SU-DHL-6 (cell line): Measurements from ENCODE around the gene CDKN2AIPNL.

ENCODE experiments used
- H2AFZ ChIP-seq: fragments of 200-600 bp; sonication (generic); 2 replicates; pipeline ENCODE4 v1.6.1; 2014; ENCODE audit warnings: low read depth, mild to moderate bottlenecking, moderate library complexity, mixed read lengths, antibody characterized with exemption, low read length; ENCODE audit not compliant: severe bottlenecking
- H3F3A ChIP-seq: fragments of 200-600 bp; shearing (Covaris generic); 2 replicates; pipeline ENCODE4 v1.6.0; 2016; ENCODE audit warnings: antibody characterized with exemption, mild to moderate bottlenecking; ENCODE audit not compliant: insufficient read depth
- H3K27ac ChIP-seq: fragments of 200-600 bp; sonication (generic); 2 replicates; pipeline ENCODE4 v1.5.1; 2016; ENCODE audit warnings: low read depth, mild to moderate bottlenecking, low read length, moderate library complexity, mixed read lengths
- H3K27me3 ChIP-seq: fragments of 200-600 bp; sonication (generic), shearing (Covaris generic); 2 replicates; pipeline ENCODE4 v1.6.0; 2014; ENCODE audit warnings: mild to moderate bottlenecking, low read length
- H3K36me3 ChIP-seq: fragments of 200-600 bp; sonication (generic); 2 replicates; pipeline ENCODE4 v1.6.1; 2014; ENCODE audit warnings: mild to moderate bottlenecking, low read length, mixed read lengths
- H3K4me2 ChIP-seq: fragments of 300-600, 200-600 bp; shearing (Covaris generic), sonication (generic); 2 replicates; pipeline ENCODE4 v1.6.0; 2014; ENCODE audit warnings: low read length, low read depth, mild to moderate bottlenecking; ENCODE audit not compliant: poor library complexity, severe bottlenecking
- H3K4me3 ChIP-seq: fragments of 200-600 bp; sonication (generic); 2 replicates; pipeline ENCODE4 v1.5.1; 2014; ENCODE audit warnings: antibody characterized with exemption, low read length, mild to moderate bottlenecking, mixed read lengths; ENCODE audit not compliant: insufficient read depth, poor library complexity, severe bottlenecking
- H3K79me2 ChIP-seq: fragments of 200-600 bp; sonication (generic); 2 replicates; pipeline ENCODE4 v1.6.1; 2014; ENCODE audit warnings: mild to moderate bottlenecking, low read length, moderate library complexity; ENCODE audit not compliant: insufficient read depth
- H3K9ac ChIP-seq: fragments of 200-600 bp; sonication (generic); 2 replicates; pipeline ENCODE4 v1.7.0; 2014; ENCODE audit warnings: mild to moderate bottlenecking, low read length
- H3K9me2 ChIP-seq: fragments of 200-600 bp; sonication (generic); replicated peaks from 2 replicates; pipeline ENCODE4 v1.6.1; 2014; ENCODE audit warnings: low read length; ENCODE audit not compliant: insufficient read depth
- H3K9me3 ChIP-seq: fragments of 200-600 bp; sonication (generic); 2 replicates; pipeline ENCODE4 v1.6.1; 2014; ENCODE audit warnings: low read length, mixed read lengths; ENCODE audit not compliant: insufficient read depth
- H4K20me1 ChIP-seq: fragments of 200-600 bp; sonication (generic); 2 replicates; pipeline ENCODE4 v1.6.1; 2014; ENCODE audit warnings: low read depth, mild to moderate bottlenecking, antibody characterized with exemption, low read length, moderate library complexity, mixed read lengths
- EZH2phosphoT487 ChIP-seq: fragments of 200-600 bp; sonication (generic), shearing (Covaris generic); conservative IDR thresholded peaks from 2 replicates; pipeline ENCODE4 v1.6.1; 2018; ENCODE audit warnings: mild to moderate bottlenecking, antibody characterized with exemption, low read length, moderate library complexity, mixed read lengths
- TF ChIP-seq, protein P1 (sequence below): fragments of 200-600 bp; sonication (generic); IDR thresholded peaks from one replicate; pipeline ENCODE4 v1.5.1; 2017; ENCODE audit warnings: antibody characterized with exemption, mild to moderate bottlenecking, low read length, moderate library complexity; ENCODE audit not compliant: insufficient read depth, poor library complexity, severe bottlenecking

CDKN2AIPNL gene

DNA sequence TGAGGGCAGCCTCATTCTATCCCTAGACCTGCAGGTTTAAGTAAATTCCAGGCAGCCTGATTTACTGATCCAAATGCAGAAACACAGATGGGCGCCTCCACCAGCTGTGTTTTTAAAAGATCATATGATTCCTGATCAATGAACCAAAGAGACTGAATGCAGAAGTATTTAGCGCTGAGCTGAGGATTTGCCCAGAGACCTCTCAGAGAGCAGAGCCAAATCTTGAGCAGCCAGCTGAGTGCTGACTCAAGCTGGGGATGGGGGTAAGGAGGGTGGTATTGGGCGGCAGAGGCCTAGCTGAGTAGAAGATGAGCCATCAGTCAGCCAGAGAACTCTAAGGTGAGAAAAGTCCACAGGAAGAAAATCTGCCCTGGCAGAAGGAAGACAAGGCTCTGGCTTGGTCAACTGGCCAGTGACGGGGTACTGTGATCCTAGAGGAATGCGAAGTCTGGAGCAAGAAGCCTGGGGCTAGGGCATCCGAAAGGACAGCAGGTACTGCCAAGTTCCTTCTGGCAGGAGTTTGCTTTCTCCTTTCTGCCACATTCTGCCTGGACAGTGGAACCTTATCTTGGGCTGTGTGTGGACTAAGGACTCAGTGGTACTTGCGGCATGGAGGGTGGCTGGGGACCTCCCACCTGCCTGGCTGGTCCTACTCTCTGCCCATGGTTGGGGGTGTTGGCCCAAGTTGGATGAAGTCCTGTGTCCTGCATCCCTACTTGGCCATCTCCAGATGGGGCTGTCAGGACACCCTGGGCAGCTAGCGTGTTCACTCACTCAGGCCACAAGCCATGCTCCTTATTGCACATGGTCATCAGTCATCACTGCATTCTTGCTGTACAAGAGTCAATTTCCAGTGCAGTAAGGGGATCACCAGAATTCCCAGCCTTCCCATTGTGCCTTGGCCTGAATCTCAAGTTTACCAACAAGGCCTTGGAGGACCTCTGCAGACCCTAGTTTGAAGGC is 34.5 kb upstream of the CDKN2AIPNL start:
- Histone ChIP-seq H3K4me3 (no peak overlapping the region), H3K9ac (no peak overlapping the region), H3K79me2 (no peaks in the 10 kb centered on the region), H3K36me3 (no peaks in the 10 kb centered on the region), H2AFZ (no peak overlapping the region), H3F3A (no peaks in the 10 kb centered on the region), H3K27ac (no peak overlapping the region), H3K4me2 (no peak overlapping the region), H3K9me3 (no peaks in the 10 kb centered on the region), H3K27me3 (no peaks in the 10 kb centered on the region), H3K9me2 (no peaks in the 10 kb centered on the region), H4K20me1 (no peaks in the 10 kb centered on the region)
- no peak for TF ChIP-seq EZH2phosphoT487
- TF ChIP-seq, protein P1, sequence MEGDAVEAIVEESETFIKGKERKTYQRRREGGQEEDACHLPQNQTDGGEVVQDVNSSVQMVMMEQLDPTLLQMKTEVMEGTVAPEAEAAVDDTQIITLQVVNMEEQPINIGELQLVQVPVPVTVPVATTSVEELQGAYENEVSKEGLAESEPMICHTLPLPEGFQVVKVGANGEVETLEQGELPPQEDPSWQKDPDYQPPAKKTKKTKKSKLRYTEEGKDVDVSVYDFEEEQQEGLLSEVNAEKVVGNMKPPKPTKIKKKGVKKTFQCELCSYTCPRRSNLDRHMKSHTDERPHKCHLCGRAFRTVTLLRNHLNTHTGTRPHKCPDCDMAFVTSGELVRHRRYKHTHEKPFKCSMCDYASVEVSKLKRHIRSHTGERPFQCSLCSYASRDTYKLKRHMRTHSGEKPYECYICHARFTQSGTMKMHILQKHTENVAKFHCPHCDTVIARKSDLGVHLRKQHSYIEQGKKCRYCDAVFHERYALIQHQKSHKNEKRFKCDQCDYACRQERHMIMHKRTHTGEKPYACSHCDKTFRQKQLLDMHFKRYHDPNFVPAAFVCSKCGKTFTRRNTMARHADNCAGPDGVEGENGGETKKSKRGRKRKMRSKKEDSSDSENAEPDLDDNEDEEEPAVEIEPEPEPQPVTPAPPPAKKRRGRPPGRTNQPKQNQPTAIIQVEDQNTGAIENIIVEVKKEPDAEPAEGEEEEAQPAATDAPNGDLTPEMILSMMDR = no peak

DNA sequence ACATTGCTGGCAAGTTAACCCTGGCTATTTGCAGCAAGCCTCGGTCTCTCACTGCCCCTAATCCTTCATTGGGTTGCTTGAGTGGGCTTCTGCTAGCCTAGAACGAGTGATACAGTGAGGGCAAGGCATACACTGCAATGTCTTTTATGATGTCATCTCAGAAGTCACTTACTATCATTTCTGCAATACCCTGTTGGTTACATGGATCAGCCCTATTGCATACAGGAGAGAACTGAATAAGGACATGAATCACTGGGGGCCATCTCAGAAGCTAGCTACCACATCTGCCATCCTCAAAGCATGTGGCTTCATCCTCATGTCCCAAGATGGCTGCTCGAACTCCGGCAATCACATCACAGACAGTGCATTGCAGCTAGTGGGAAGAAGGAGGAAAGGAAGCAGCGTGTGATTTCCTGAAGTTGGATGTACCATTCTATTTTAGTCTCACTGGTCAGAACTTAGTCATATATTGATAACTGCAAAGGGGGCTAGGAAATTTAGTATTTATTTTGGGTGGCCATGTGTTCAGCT is 33.3 kb upstream of the CDKN2AIPNL start:
- no peaks in the 10 kb centered on the region for H3K9me2 ChIP-seq
- no peaks in the 10 kb centered on the region for H3K79me2 ChIP-seq
- H3K27ac ChIP-seq = no peak overlapping the region
- no peak overlapping the region for H3K9ac ChIP-seq
- no peaks in the 10 kb centered on the region for H3K9me3 ChIP-seq
- H3K36me3 ChIP-seq = no peaks in the 10 kb centered on the region
- no peaks in the 10 kb centered on the region for H3F3A ChIP-seq
- H3K4me3 ChIP-seq = no peak overlapping the region
- no peaks in the 10 kb centered on the region for H4K20me1 ChIP-seq
- no peaks in the 10 kb centered on the region for H3K27me3 ChIP-seq
- no peak overlapping the region for H3K4me2 ChIP-seq
- H2AFZ ChIP-seq = no peak overlapping the region
- no peak for TF ChIP-seq EZH2phosphoT487
- TF ChIP-seq, protein P1 = no peak

DNA sequence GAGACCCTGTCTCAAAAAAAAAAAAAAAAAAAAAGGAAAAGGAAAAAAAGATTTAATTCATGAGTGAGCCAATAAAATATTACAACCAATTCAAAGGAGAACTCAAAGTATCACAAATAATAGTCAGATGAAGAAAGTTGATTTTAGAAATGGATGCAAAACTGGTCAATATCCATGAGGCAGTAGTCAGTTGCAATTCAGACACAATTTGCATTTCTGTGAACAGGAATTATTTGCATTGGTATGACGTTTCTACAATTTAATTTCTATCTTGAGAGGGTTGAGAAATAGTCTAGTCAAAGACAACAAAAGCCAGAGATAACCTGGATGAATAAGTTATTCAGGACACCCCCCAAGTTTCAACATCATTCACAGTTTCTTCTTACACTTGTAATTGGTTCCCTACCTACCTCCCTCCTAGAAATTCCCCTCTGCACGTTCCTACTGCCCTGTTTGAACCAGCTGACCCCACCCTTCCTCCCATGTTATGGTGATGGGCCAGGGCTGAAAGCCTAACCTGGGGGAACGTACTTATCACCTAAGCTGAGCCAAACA is 28.6 kb upstream of the CDKN2AIPNL start:
- Histone ChIP-seq H2AFZ (no peak overlapping the region), H3K4me3 (no peak overlapping the region), H3K27me3 (no peaks in the 10 kb centered on the region), H3K36me3 (no peaks in the 10 kb centered on the region), H3K9me2 (no peaks in the 10 kb centered on the region), H4K20me1 (no peaks in the 10 kb centered on the region), H3K27ac (no peak overlapping the region), H3F3A (no peaks in the 10 kb centered on the region), H3K79me2 (no peaks in the 10 kb centered on the region), H3K9me3 (no peaks in the 10 kb centered on the region), H3K9ac (no peak overlapping the region), H3K4me2 (no peak overlapping the region)
- TF ChIP-seq EZH2phosphoT487 = no peak
- TF ChIP-seq, protein P1 = no peak
